ENCODE measurements around the gene MT1B.
"Not testable (repeated sequence)": the region's sequence is repeated elsewhere in the genome, so short reads cannot be mapped to it uniquely, and the experiment has no call there.

The MT1B gene

GRCh38 chr16:56639045-56639444 lies 12.6 kb upstream of the MT1B start:
- DNase-seq, result no peak

- no peak for DNase-seq
Measured at GRCh38 chr16:56640076-56640475, 11.6 kb upstream of the MT1B start.

GRCh38 chr16:56641166-56641565 lies 10.5 kb upstream of the MT1B start:
- no peak for DNase-seq

- DNase-seq, result no peak
Measured at GRCh38 chr16:56643080-56643778, 8.5 kb upstream of the MT1B start.

- DNase-seq, result no peak
Measured at GRCh38 chr16:56643833-56644232, 7.9 kb upstream of the MT1B start.

- no peak for DNase-seq
Measured at GRCh38 chr16:56645311-56645710, 6.4 kb upstream of the MT1B start.

GRCh38 chr16:56645838-56646237 lies 5.8 kb upstream of the MT1B start:
- DNase-seq, result no peak

GRCh38 chr16:56647641-56648431 lies 3.9 kb upstream of the MT1B start:
- DNase-seq, result no peak

GRCh38 chr16:56649271-56649670 lies 2.4 kb upstream of the MT1B start:
- DNase-seq, result no peak

GRCh38 chr16:56649820-56650219 lies 1.9 kb upstream of the MT1B start:
- DNase-seq, result no peak

GRCh38 chr16:56652600-56652999 lies 914 bp downstream of the MT1B start:
- DNase-seq, result no peak

GRCh38 chr16:56653218-56653617 lies 1.5 kb downstream of the MT1B start:
- DNase-seq, result no peak

GRCh38 chr16:56657555-56658326 lies 6.1 kb downstream of the MT1B start, which contains the start of gene MT1F:
TSS of gene MT1F (plus strand) at chr16:56657959. CDS start at chr16:56658059, 100 bp downstream.
- no peak for DNase-seq

- no peak for DNase-seq
Measured at GRCh38 chr16:56658327-56658875, 6.7 kb downstream of the MT1B start.

- no peak for DNase-seq
Measured at GRCh38 chr16:56662357-56663354, 11.0 kb downstream of the MT1B start.

- DNase-seq, result no peak
Measured at GRCh38 chr16:56664506-56664905, 12.8 kb downstream of the MT1B start.

GRCh38 chr16:56665286-56666261 lies 13.9 kb downstream of the MT1B start:
- not testable (repeated sequence) for DNase-seq

- peak; percentile 9 for DNase-seq
Measured at GRCh38 chr16:56667581-56668571, 16.2 kb downstream of the MT1B start, which contains the start of gene MT1G. TSS of gene MT1G (minus strand) at chr16:56668065. CDS start at chr16:56667993, 72 bp downstream.

All from NCI-H2029 treated with DMSO at 0.1 percent for 48 hours (cell line).